Chondrocyte (in vitro differentiated cells): ENCODE data around the gene PAPPA2. TPM values are rescaled to one million over a fixed set of nuclear protein-coding genes. Genes with fewer than 3 reads are reported as not detected.

Experiments used
- DNase-seq: peaks from one replicate; pipeline ENCODE4 v3.0.0; 2021; ENCODE audit warnings: mixed read lengths, low spot score
- H3K27ac Mint-ChIP-seq: one replicate; pipeline ENCODE4 v1.8.0; 2021; ENCODE audit warnings: mild to moderate bottlenecking, moderate library complexity, mixed read lengths; ENCODE audit not compliant: unreplicated experiment
- H3K27me3 Mint-ChIP-seq: 2 replicates; pipeline ENCODE4 v1.8.0; 2021; ENCODE audit warnings: low read depth, mixed read lengths
- H3K36me3 Mint-ChIP-seq: 2 replicates; pipeline ENCODE4 v1.8.0; 2021; ENCODE audit warnings: low read depth, mixed read lengths
- H3K4me1 Mint-ChIP-seq: 2 replicates; pipeline ENCODE4 v1.8.0; 2021; ENCODE audit warnings: low read depth, mild to moderate bottlenecking, mixed read lengths
- H3K4me3 Mint-ChIP-seq: one replicate; pipeline ENCODE4 v1.8.0; 2021; ENCODE audit warnings: mild to moderate bottlenecking, moderate library complexity, mixed read lengths; ENCODE audit not compliant: unreplicated experiment
- H3K9me3 Mint-ChIP-seq: 2 replicates; pipeline ENCODE4 v1.8.0; 2021; ENCODE audit warnings: low read depth, mixed read lengths
- CTCF ChIP-seq: fragments of 200-600 bp; sonication (generic); IDR thresholded peaks from 2 replicates; pipeline ENCODE4 v1.5.0; 2021; ENCODE audit warnings: antibody characterized with exemption, mild to moderate bottlenecking, moderate library complexity
- total RNA-seq: library from RNA; stranded (reverse); gene quantifications from 3 replicates; pipeline ENCODE4 v1.2.1, GENCODE V29; 2021

Gene PAPPA2
- total RNA-seq, 1 donor from 2014 or later, result 0.42 TPM

- no peak overlapping the region for H3K4me3 Mint-ChIP-seq
- H3K4me1 Mint-ChIP-seq, result no peaks in the 10 kb centered on the region
- peaks cover 47% of the 10 kb centered on the region for H3K27me3 Mint-ChIP-seq
- no peaks in the 10 kb centered on the region for H3K36me3 Mint-ChIP-seq
- no peaks in the 10 kb centered on the region for H3K9me3 Mint-ChIP-seq
- H3K27ac Mint-ChIP-seq, result no peak overlapping the region
- no peak for DNase-seq
- TF ChIP-seq CTCF, result no peak
These were observed 89.4 kb downstream of the PAPPA2 start for GRCh38 chr1:176552217-176552991.

- Mint-ChIP-seq H3K9me3 (no peaks in the 10 kb centered on the region), H3K36me3 (no peaks in the 10 kb centered on the region), H3K27ac (no peak overlapping the region), H3K4me3 (no peak overlapping the region), H3K4me1 (no peaks in the 10 kb centered on the region), H3K27me3 (peaks cover 47% of the 10 kb centered on the region)
- no peak for DNase-seq
- no peak for TF ChIP-seq CTCF
These were observed 90.0 kb downstream of the PAPPA2 start for GRCh38 chr1:176552999-176553398.

GRCh38 chr1:176556288-176556687, 93.3 kb downstream of the PAPPA2 start:
- Mint-ChIP-seq H3K4me3 (no peak overlapping the region), H3K36me3 (no peaks in the 10 kb centered on the region), H3K4me1 (peaks cover 3% of the 10 kb centered on the region), H3K27ac (no peak overlapping the region), H3K9me3 (no peaks in the 10 kb centered on the region), H3K27me3 (peaks cover 52% of the 10 kb centered on the region)
- no peak for TF ChIP-seq CTCF
- no peak for DNase-seq

- Mint-ChIP-seq H3K4me3 (no peak overlapping the region), H3K27me3 (peaks cover 42% of the 10 kb centered on the region), H3K36me3 (no peaks in the 10 kb centered on the region), H3K4me1 (peaks cover 3% of the 10 kb centered on the region), H3K27ac (no peak overlapping the region), H3K9me3 (no peaks in the 10 kb centered on the region)
- no peak for DNase-seq
- no peak for TF ChIP-seq CTCF
These were observed 94.7 kb downstream of the PAPPA2 start for GRCh38 chr1:176557543-176558258.

DNA sequence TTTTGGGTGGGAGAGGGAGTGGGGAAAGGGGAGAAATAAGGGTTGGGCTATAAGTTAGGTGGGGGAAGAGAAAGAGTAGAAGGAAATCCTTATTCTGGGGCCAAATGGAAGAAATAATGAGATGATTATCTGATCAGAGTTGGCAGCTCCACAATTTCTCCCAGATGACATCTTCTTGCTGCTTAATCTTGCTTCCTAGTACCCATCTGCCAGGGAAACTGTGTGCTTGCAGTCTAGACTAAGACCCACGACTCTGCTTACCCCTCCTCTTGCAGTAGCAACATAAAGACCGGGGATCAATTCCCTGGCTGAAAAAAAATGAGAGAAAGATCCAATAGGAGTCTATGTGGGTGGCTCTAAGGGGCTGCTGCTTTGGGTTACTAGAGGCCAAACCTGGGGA, 95.6 kb downstream of the PAPPA2 start:
- no peak overlapping the region for H3K27ac Mint-ChIP-seq
- peaks cover 3% of the 10 kb centered on the region for H3K4me1 Mint-ChIP-seq
- peaks cover 36% of the 10 kb centered on the region for H3K27me3 Mint-ChIP-seq
- H3K36me3 Mint-ChIP-seq, result no peaks in the 10 kb centered on the region
- TF ChIP-seq CTCF, result no peak
- no peak overlapping the region for H3K4me3 Mint-ChIP-seq
- H3K9me3 Mint-ChIP-seq, result no peaks in the 10 kb centered on the region
- DNase-seq, result no peak
